ENCODE data around the gene POLR2F. TPM values are rescaled to one million over a fixed set of nuclear protein-coding genes. Genes with fewer than 3 reads are reported as not detected.

Gene POLR2F
- polyA plus RNA-seq, 1 donor from 2014 or later, result 195 TPM

- Histone ChIP-seq H3K9me3 (ENCODE audit: low read length) (no peaks in the 10 kb centered on the region), H3K79me2 (replicated peaks; ENCODE audit: insufficient read depth, low read length) (no peaks in the 10 kb centered on the region), H3K36me3 (ENCODE audit: insufficient read depth, low read length) (no peaks in the 10 kb centered on the region), H3K4me3 (ENCODE audit: low read length) (no peak overlapping the region), H3K9ac (ENCODE audit: low read length) (no peak overlapping the region), H3K27me3 (ENCODE audit: insufficient read depth, low read depth, low read length) (no peaks in the 10 kb centered on the region), H3K27ac (ENCODE audit: low read length) (no peak overlapping the region), H3K9me2 (ENCODE audit: insufficient read depth, low read length) (no peaks in the 10 kb centered on the region), H4K20me1 (ENCODE audit: insufficient read depth) (no peaks in the 10 kb centered on the region), H3K4me2 (ENCODE audit: low read length) (no peak overlapping the region), H2AFZ (ENCODE audit: low read depth, low read length) (no peak overlapping the region), H3F3A (ENCODE audit: insufficient read depth, low read length, poor library complexity, severe bottlenecking) (no peaks in the 10 kb centered on the region)
- no peak for TF ChIP-seq POLR2AphosphoS5 (IDR thresholded peaks at IDR 0.05)
- no peak for TF ChIP-seq EP300 (conservative IDR thresholded peaks at IDR 0.05; ENCODE audit: poor library complexity, severe bottlenecking)
- no peak for TF ChIP-seq MXI1 (conservative IDR thresholded peaks at IDR 0.05; ENCODE audit: poor library complexity, severe bottlenecking)
- TF ChIP-seq RAD21 (conservative IDR thresholded peaks at IDR 0.05), result no peak
- TF ChIP-seq, protein P1, sequence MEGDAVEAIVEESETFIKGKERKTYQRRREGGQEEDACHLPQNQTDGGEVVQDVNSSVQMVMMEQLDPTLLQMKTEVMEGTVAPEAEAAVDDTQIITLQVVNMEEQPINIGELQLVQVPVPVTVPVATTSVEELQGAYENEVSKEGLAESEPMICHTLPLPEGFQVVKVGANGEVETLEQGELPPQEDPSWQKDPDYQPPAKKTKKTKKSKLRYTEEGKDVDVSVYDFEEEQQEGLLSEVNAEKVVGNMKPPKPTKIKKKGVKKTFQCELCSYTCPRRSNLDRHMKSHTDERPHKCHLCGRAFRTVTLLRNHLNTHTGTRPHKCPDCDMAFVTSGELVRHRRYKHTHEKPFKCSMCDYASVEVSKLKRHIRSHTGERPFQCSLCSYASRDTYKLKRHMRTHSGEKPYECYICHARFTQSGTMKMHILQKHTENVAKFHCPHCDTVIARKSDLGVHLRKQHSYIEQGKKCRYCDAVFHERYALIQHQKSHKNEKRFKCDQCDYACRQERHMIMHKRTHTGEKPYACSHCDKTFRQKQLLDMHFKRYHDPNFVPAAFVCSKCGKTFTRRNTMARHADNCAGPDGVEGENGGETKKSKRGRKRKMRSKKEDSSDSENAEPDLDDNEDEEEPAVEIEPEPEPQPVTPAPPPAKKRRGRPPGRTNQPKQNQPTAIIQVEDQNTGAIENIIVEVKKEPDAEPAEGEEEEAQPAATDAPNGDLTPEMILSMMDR (IDR thresholded peaks at IDR 0.05; ENCODE audit: poor library complexity, severe bottlenecking), result no peak
- no peak for TF ChIP-seq SMC3 (conservative IDR thresholded peaks at IDR 0.05; ENCODE audit: poor library complexity)
- no peak for TF ChIP-seq TAF1 (IDR thresholded peaks at IDR 0.05; ENCODE audit: low read depth)
- TF ChIP-seq EZH2 (IDR thresholded peaks at IDR 0.05; ENCODE audit: borderline replicate concordance, insufficient read depth, low read length, poor library complexity, severe bottlenecking), result no peak
- TF ChIP-seq REST (IDR thresholded peaks at IDR 0.05; ENCODE audit: borderline replicate concordance), result no peak
Observed at GRCh38 chr22:37972527-37972926, 19.0 kb downstream of the POLR2F start.

DNA sequence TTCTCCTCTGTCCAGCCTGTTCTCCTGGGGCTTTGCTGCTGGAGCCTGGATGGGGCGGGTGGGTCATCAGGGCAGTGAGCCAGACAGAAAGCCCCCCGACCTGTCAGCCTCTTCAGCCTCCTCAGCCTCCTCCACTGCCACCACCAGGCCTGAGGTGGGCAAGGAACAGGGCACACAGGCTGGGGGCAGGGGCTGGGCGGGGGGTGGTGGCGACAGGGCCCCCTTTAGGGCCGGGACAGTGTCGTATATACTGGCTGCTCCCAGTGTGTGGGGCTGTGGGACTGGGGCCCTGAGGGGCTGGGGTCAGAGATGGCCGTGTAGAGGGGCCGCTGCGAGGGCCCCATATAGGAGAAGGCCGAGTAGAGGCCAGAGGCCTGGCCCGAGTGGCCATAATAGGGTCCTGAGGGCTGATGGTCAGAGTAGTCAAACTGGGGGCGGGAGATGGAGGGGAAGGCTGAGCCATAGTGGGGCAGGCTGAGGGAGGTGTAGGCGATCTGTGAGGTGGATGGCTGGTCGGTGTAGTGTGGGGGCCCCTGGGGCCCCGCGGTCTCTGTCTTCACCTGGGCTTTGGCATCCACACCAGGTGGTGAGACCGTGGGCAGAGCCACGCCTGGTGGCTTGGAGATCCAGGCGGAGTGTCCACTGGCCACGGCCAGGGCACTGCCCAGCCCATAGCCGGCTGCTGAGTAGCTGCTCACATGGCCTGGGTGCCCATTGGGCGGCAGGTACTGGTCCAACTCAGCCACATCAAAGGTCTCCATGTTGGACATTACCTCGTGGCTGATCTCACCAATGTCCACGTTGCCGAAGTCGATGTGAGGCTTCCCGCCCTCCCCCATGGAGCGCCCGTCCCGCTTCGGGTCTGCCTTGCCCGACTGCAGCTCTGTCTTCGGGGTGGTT, 20.0 kb downstream of the POLR2F start:
- no peaks in the 10 kb centered on the region for H3K27me3 ChIP-seq (ENCODE audit: insufficient read depth, low read depth, low read length)
- no peak overlapping the region for H3K4me3 ChIP-seq (ENCODE audit: low read length)
- no peaks in the 10 kb centered on the region for H3F3A ChIP-seq (ENCODE audit: insufficient read depth, low read length, poor library complexity, severe bottlenecking)
- no peaks in the 10 kb centered on the region for H3K9me3 ChIP-seq (ENCODE audit: low read length)
- no peak overlapping the region for H2AFZ ChIP-seq (ENCODE audit: low read depth, low read length)
- H3K36me3 ChIP-seq (ENCODE audit: insufficient read depth, low read length), result no peaks in the 10 kb centered on the region
- no peak overlapping the region for H3K9ac ChIP-seq (ENCODE audit: low read length)
- no peak for TF ChIP-seq EP300 (conservative IDR thresholded peaks at IDR 0.05; ENCODE audit: poor library complexity, severe bottlenecking)
- TF ChIP-seq TAF1 (IDR thresholded peaks at IDR 0.05; ENCODE audit: low read depth), result no peak
- TF ChIP-seq, protein P1 (IDR thresholded peaks at IDR 0.05; ENCODE audit: poor library complexity, severe bottlenecking), result no peak
- TF ChIP-seq RAD21 (conservative IDR thresholded peaks at IDR 0.05), result no peak
- TF ChIP-seq MXI1 (conservative IDR thresholded peaks at IDR 0.05; ENCODE audit: poor library complexity, severe bottlenecking), result no peak
- no peak for TF ChIP-seq POLR2AphosphoS5 (IDR thresholded peaks at IDR 0.05)
- TF ChIP-seq SMC3 (conservative IDR thresholded peaks at IDR 0.05; ENCODE audit: poor library complexity), result no peak
- TF ChIP-seq EZH2 (IDR thresholded peaks at IDR 0.05; ENCODE audit: borderline replicate concordance, insufficient read depth, low read length, poor library complexity, severe bottlenecking), result no peak
- TF ChIP-seq REST (IDR thresholded peaks at IDR 0.05; ENCODE audit: borderline replicate concordance), result no peak
- H3K27ac ChIP-seq (ENCODE audit: low read length), result no peak overlapping the region
- no peaks in the 10 kb centered on the region for H3K9me2 ChIP-seq (ENCODE audit: insufficient read depth, low read length)
- H3K79me2 ChIP-seq (replicated peaks; ENCODE audit: insufficient read depth, low read length), result no peaks in the 10 kb centered on the region
- no peaks in the 10 kb centered on the region for H4K20me1 ChIP-seq (ENCODE audit: insufficient read depth)
- H3K4me2 ChIP-seq (ENCODE audit: low read length), result no peak overlapping the region
